T-helper 2 cell treated with Interferon-gamma antibody and Interleukin-4, amounts not matched to agents 100 ng/mL and 5 ng/mL, for 36 hours (primary cell): ENCODE measurements around the gene DENND1A. TPM values are rescaled to one million over a fixed set of nuclear protein-coding genes. Genes with fewer than 3 reads are reported as not detected.
"Not testable (repeated sequence)": the region's sequence is repeated elsewhere in the genome, so short reads cannot be mapped to it uniquely, and the experiment has no call there.

Source experiments
- intact Hi-C: fragments of 100-400 bp; cut with micrococcal nuclease; formaldehyde crosslinking; loops from one replicate; pipeline ENCODE4 v1.15.1; 2023
- total RNA-seq: library from RNA; stranded (reverse); gene quantifications from 2 replicates; pipeline ENCODE4 v1.2.3, GENCODE V29; 2022

DENND1A gene
- total RNA-seq, 1 donor from 2014 or later = 13.1 TPM

- intact Hi-C loops = not testable (repeated sequence)
Observed at GRCh38 chr9:123398938-123399337, 531.0 kb downstream of the DENND1A start.

GRCh38 chr9:123397975-123398374 lies 532.0 kb downstream of the DENND1A start:
- intact Hi-C loops = no loop called here

- intact Hi-C loops = no loop called here
Observed at GRCh38 chr9:123395689-123396511, 534.0 kb downstream of the DENND1A start.

- intact Hi-C loops = no loop called here
Observed at GRCh38 chr9:123395276-123395688, 534.6 kb downstream of the DENND1A start.

GRCh38 chr9:123394291-123395235 lies 535.4 kb downstream of the DENND1A start:
- intact Hi-C loops = no loop called here

GRCh38 chr9:123392802-123393201 lies 537.1 kb downstream of the DENND1A start:
- intact Hi-C loops = no loop called here

GRCh38 chr9:123391946-123392345 lies 538.0 kb downstream of the DENND1A start:
- intact Hi-C loops = no loop called here

GRCh38 chr9:123391233-123391632 lies 538.7 kb downstream of the DENND1A start:
- intact Hi-C loops = no loop called here

- intact Hi-C loops = no loop called here
Observed at GRCh38 chr9:123390337-123391135, 539.4 kb downstream of the DENND1A start.

- intact Hi-C loops = no loop called here
Observed at GRCh38 chr9:123389698-123390097, 540.2 kb downstream of the DENND1A start.

- intact Hi-C loops = no loop called here
Observed at GRCh38 chr9:123389070-123389469, 540.9 kb downstream of the DENND1A start.

- intact Hi-C loops = no loop called here
Observed at GRCh38 chr9:123387686-123388085, 542.2 kb downstream of the DENND1A start.

GRCh38 chr9:123383512-123384170 lies 546.3 kb downstream of the DENND1A start:
- intact Hi-C loops = no loop called here

- intact Hi-C loops = no loop called here
Observed at GRCh38 chr9:123382653-123383511, 547.0 kb downstream of the DENND1A start.

- intact Hi-C loops = no loop called here
Observed at GRCh38 chr9:123380852-123381705, 548.8 kb downstream of the DENND1A start.

- intact Hi-C loops = no loop called here
Observed at GRCh38 chr9:123378956-123379660, 550.8 kb downstream of the DENND1A start.

- intact Hi-C loops = no loop called here
Observed at GRCh38 chr9:123378025-123378424, 551.9 kb downstream of the DENND1A start.
